HG02763 (cell line): Measurements from ENCODE around the gene CD74.

Experiments used
- ATAC-seq: cut with Tn5 transposase; IDR thresholded peaks from one replicate; pipeline ENCODE4 v1.9.1; 2021; ENCODE audit warnings: mild to moderate bottlenecking, moderate library complexity; ENCODE audit not compliant: unreplicated experiment

Gene CD74

GRCh38 chr5:150410524-150411244 lies 2.0 kb downstream of the CD74 start:
- ATAC-seq = no peak

GRCh38 chr5:150409638-150410523 lies 2.8 kb downstream of the CD74 start:
- ATAC-seq = peak; percentile 34

GRCh38 chr5:150408231-150408943 lies 4.3 kb downstream of the CD74 start:
- no peak for ATAC-seq

- no peak for ATAC-seq
Measured at GRCh38 chr5:150407096-150407720, 5.5 kb downstream of the CD74 start.

- ATAC-seq = no peak
Measured at GRCh38 chr5:150406723-150407095, 6.0 kb downstream of the CD74 start.

- no peak for ATAC-seq
Measured at GRCh38 chr5:150406103-150406722, 6.5 kb downstream of the CD74 start.

GRCh38 chr5:150404941-150405816 lies 7.5 kb downstream of the CD74 start:
- no peak for ATAC-seq

GRCh38 chr5:150404535-150404934 lies 8.2 kb downstream of the CD74 start:
- ATAC-seq = no peak

- no peak for ATAC-seq
Measured at GRCh38 chr5:150404121-150404520, 8.6 kb downstream of the CD74 start.

- ATAC-seq = no peak
Measured at GRCh38 chr5:150402901-150403342, 9.8 kb downstream of the CD74 start.

GRCh38 chr5:150402229-150402773 lies 10.4 kb downstream of the CD74 start:
- no peak for ATAC-seq

GRCh38 chr5:150401376-150402228 lies 11.1 kb downstream of the CD74 start:
- no peak for ATAC-seq

- ATAC-seq = no peak
Measured at GRCh38 chr5:150401076-150401375, 11.7 kb downstream of the CD74 start.

GRCh38 chr5:150400316-150401075 lies 12.2 kb downstream of the CD74 start:
- no peak for ATAC-seq

- no peak for ATAC-seq
Measured at GRCh38 chr5:150399524-150400211, 13.0 kb downstream of the CD74 start.

- ATAC-seq = peak; percentile 51
Measured at GRCh38 chr5:150398722-150399523, 13.8 kb downstream of the CD74 start.
